Adipose tissue (tissue), 3 donors: ENCODE results near the gene CTNND2. TPM values are rescaled to one million over a fixed set of nuclear protein-coding genes. Genes with fewer than 3 reads are reported as not detected.

Experiments used
- H3K27ac ChIP-seq: one replicate; pipeline ENCODE4 v1.5.1; 2013; ENCODE audit warnings: low read depth, low read length
- WGBS, 3 donors: extraction: QIAGEN DNeasy Blood & Tissue Kit; methylation state at CpG; one replicate each; pipeline ENCODE4 v1.1.7; 2013; 5-methylcytosine and 5-hydroxymethylcytosine counted together
- polyA plus RNA-seq, 3 donors: library from polyadenylated mRNA; stranded (reverse); fragments of 200-250 nt; gene quantifications; one replicate each; pipeline ENCODE4 v1.2.3, GENCODE V29; 2013
- donor health status: healthy with polysubstance abuse.
- donor health status: Bipolar disorder and iron deficiency.
- donor health status: healthy.

The CTNND2 gene
- polyA plus RNA-seq, 3 donors: 0.11 to 14.2 (median 0.18) TPM

DNA sequence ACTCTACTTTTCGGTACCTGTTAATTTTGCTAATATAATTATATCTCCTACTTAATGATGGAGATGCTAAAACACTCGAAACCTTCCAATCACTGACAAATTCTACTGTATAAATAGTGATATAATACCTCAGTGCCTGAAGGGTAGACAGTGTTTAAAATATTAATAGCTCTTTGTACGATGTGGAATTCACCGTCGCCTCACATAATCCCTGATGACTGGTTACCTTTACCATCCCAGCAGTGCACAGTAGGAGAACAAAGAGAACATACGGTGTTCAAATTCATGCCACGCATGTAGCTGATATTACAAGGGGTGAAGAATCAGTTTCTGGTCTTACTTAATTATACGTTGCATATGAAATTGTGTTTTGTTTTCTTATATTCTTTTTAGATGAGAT lies 506.7 kb downstream of the CTNND2 start:
- 88 to 94% (median 90%) methylated on average over 8 of the region's 8 CpGs for whole genome bisulfite sequencing, 3 donors
- no peak overlapping the region for H3K27ac ChIP-seq

DNA sequence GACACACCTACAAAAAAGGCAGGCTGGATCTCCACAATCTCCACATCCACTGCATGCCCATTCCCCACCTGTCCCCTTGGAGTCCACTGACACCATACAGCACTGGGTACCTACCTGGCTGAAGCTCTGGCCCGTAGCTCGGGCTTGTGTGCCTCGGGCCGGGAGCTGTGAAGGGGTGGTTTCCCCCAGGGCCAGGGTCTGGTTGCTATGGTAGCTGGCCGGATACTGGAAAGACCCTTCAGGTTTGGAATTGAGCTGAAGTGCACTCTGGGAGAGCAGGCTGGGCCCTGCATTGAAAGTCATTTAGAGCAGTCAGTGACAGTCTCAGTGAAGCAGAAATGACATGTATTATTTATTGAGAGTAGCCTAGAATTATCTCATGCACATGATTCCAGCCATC lies 507.3 kb downstream of the CTNND2 start:
- H3K27ac ChIP-seq: no peak overlapping the region
- WGBS, 3 donors: 72 to 93% (median 83%) methylated on average over 5 of the region's 5 CpGs

DNA sequence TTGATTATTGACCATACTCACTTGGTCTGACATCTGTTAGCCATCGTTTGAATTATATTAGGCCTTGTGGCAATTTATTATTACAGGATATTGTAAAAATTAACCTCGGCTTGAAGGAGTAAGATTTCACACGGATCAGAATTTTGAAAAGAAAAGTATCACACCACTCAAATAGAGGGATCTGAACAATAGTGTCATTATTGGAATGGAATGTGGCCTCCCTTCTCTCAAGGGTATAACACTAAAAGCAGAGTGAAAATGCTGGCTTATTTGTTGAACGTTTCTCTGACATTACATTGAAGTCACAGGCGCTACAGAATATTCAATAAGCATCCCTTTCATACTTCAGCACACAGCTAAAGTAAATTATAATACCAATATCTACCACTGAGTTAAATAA lies 509.3 kb downstream of the CTNND2 start:
- no peak overlapping the region for H3K27ac ChIP-seq
- 68 to 82% (median 76%) methylated on average over 5 of the region's 5 CpGs for WGBS, 3 donors

DNA sequence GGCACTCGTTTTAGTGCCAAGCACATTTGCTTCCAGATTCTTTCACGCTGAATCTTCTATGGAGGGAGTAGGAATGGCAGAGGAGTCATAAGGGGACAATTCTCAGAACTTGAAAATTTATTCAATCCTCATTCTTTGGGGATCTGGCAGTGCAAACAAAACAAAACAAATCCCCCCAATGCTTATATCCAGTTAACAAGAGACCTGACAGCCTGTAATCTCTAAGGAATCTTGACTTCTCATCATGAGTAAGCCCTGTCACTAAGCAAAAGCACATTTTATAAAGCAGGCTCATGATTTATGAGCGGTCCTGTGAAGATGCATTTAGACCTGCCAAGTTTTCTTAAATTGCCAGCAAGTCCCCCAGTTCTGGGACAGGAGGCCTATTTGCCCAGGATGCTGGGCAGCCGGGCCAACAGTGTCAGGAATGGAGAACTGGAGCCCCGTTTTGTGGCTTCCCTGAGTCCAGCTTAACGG lies 513.9 kb downstream of the CTNND2 start:
- H3K27ac ChIP-seq: no peak overlapping the region
- WGBS, 3 donors: 85 to 94% (median 88%) methylated on average over 6 of the region's 6 CpGs

DNA sequence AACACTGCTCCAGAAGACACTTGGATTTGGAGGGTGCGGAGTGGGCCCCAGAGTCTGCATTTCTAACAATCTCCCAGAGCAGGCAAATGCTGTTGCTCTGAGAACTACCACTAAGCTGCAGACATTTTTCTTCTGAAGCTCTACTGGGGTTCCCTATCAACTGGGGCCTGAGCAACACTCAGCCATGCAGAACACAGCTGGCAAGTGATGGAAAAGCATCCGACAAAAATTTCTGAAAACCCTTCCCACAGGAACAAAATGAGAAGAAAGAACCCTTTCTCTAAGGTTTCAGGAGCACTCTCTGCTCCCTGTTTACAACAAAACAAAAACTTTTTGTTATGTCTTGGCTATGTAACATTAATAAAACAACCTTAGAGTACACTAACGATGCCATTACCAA lies 516.9 kb downstream of the CTNND2 start:
- no peak overlapping the region for H3K27ac ChIP-seq
- WGBS, 3 donors: 89 to 94% (median 90%) methylated on average over 3 of the region's 3 CpGs

DNA sequence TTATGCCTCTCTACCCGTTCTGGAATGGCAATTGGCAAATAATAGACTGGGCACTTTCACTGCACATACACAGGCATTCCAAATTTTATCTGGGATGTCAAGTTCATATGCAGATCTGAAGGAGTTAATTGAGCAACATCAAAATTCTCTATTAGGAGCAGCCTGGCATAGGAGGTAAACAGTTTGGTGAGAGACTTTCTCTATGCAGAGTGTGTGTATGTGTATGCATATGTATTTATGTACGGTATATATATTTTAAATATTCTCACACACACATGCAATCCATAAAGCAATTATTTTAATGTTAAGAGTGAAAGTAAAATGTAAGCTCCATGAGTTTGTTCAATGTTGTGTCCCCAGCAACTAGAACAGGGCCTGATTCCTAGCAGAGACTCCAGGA lies 517.8 kb downstream of the CTNND2 start:
- H3K27ac ChIP-seq: no peak overlapping the region
- WGBS, 3 donors: 50 to 67% (median 54%) methylated on average over 2 of the region's 2 CpGs

DNA sequence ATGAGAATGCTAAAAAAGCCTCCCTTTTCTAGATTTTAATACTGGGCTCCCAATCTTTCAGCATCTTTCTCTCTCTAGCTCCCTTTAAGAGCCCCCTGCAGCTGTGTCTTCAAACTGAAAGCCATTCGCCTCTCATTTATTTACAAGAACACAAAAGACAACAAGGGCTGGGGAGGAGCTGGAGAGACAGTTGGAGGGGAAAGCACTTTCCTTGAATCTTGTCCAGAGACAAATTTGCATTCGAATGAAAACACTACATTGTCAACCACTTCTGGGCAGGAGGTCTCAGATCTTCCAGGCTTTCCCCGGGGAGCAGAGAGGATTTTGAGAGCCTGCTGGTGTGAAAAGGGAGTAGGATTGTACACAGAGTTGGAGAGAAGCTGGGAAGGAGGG lies 518.3 kb downstream of the CTNND2 start:
- WGBS, 3 donors: 13 to 60% (median 16%) methylated on average over 3 of the region's 3 CpGs
- no peak overlapping the region for H3K27ac ChIP-seq

DNA sequence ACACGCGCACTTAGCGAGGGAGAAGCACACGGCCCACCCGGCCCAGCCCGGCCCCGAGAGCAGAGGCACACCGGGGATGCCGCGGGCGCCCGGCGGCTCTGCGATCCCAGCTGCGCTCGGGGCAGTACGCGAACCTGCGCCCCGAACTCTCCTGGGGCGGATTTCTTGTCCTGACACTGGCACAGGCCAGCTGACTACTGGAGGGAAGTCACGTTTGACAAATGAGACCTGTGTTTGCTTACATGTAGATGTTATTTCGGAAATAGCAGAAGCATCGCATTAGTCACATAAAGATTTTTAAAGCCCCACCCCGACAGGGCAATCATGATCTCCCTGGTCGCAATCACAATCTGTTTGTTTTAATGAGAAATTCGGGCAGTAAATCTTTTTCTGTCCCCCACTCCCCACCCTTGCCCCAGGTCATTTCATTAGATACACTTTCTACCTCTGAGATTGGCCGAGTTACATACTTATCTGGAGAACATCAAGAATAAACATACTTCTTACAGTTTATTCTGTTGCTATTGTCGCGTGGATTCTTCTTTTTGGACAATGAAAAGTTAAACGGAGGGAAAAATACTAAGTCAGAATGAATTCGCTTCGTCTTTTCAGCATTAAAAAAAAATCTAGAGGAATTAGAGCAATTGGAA lies 518.9 kb downstream of the CTNND2 start:
- H3K27ac ChIP-seq: no peak overlapping the region
- 2 to 40% (median 5%) methylated on average over 33 of the region's 33 CpGs for WGBS, 3 donors

DNA sequence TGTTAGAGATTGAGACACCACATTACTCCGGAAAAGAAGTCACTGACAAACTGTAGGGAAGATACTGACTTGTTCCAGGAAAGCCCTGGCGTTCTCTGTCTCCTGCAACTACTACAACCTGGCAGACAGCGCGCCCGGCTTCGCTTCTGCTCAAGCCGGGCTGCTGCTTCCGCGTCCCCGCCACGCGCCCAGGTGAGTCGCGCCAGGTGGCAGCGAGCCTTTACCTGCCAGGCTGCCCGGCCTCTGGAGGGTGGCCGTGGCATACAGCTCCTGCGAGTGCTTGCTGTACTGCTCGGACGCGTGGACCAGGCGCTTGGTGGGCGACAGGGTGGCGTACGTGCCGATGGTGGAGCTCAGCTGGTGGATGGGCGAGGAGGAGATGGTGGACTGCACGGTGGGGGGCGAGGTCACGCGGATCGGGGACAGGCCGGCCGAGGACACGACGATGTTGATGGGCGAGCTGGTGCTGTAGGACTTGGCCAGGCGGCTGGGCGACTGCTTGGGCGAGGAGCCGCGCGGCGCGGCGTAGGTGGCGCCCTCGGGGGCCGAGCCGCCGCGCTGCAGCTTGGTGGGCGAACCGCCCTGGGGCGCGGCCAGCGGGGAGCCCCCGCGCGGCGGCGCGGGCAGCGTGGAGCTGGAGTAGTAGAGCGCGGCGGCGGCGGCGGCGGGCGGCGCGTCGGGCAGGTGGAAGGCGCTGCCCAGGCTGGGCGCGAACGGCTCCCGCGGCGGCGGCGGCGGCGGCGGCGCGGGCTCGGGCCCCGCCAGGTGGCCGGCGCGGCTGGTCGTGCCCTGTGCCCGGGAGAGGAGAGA lies 519.6 kb downstream of the CTNND2 start:
- H3K27ac ChIP-seq: no peak overlapping the region
- 5 to 37% (median 8%) methylated on average over 55 to 96 of the region's 96 CpGs for WGBS, 3 donors

DNA sequence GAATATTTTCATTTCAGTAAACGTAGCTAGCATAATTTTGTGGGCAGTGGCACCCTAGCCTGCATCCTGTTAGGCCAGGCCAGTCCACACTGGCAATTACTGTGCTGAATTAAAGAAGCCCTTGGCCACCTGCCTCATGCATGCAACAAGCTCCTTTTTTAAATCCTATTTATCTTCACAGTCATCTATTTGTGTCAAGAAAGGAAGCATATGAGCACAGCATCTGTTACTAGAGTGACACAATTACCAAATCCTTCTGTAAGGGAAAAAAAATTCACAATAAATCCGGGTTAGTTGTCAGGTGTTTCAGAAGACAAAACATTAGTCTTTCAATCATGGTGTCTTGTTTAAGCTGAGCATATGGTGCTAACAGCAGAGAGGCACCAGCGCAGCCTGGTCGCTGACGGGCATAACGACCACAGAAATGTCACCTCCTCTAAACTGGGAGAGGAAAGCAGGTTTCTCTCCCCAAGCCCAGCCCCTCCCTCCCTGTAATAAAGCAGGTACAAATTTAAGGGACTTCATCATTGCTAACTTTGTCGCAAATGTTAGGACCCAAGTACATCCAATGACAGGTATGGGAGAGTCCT lies 520.6 kb downstream of the CTNND2 start:
- 80 to 87% (median 83%) methylated on average over 7 of the region's 7 CpGs for WGBS, 3 donors
- H3K27ac ChIP-seq: no peak overlapping the region

DNA sequence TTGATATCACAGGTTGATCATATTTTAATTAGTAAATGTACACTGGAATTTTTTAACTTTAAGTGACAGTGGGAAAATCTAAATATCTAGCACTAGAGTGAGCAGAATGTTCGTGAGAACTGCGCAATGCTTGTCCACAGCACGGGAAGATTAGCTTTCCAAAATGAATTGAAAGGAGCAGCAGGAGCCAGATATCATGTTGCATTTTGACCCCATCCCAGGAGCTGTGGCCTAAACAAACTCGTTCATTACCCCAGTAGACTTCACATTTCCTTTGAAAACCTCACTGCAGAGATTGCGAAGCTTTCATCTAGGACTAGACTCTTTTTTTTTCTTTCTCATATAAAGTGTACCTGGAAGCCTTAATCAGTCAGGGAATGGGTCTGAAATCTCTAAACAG lies 525.8 kb downstream of the CTNND2 start:
- H3K27ac ChIP-seq: no peak overlapping the region
- 83 to 95% (median 90%) methylated on average over 5 of the region's 5 CpGs for WGBS, 3 donors

DNA sequence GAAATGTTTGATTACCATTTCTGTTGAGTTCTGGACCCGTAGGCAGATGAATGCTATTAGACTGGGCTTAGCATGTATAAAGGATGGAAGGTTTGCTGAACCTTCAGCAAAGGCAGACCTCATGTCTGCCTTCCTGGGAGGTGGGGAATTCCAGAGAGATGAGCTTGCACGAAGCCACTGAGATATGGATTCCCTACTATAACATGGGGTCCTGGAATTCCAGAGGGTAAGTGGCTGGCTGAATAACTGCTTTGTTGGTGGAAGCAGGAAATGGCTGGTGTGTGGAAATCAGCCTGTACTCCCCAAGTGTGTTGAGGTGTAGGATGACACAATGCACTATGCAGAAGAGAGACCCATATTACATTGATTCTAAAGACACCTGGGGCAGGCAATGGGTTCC lies 526.4 kb downstream of the CTNND2 start:
- WGBS, 3 donors: 75 to 84% (median 80%) methylated on average over 2 of the region's 2 CpGs
- no peak overlapping the region for H3K27ac ChIP-seq

DNA sequence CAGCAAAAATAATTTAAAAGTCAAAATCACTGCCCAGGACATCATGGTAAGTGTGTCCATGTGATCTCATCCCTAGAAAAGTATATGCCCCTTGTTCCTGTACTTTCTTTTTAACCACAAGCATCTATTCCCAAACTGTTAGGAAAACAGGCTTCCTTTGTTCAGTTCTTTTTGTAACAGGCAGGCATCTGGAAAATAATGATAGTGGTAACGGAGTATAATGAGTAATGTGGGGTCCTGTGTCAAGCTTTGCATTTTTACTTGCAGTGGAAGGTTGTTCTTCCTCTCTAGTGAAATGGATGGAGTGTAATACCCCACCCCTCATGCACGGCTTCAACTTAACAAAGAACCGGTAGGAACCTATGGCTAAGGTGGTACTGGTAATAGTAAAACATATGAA lies 532.1 kb downstream of the CTNND2 start:
- H3K27ac ChIP-seq: no peak overlapping the region
- 74 to 93% (median 83%) methylated on average over 3 of the region's 3 CpGs for WGBS, 3 donors

DNA sequence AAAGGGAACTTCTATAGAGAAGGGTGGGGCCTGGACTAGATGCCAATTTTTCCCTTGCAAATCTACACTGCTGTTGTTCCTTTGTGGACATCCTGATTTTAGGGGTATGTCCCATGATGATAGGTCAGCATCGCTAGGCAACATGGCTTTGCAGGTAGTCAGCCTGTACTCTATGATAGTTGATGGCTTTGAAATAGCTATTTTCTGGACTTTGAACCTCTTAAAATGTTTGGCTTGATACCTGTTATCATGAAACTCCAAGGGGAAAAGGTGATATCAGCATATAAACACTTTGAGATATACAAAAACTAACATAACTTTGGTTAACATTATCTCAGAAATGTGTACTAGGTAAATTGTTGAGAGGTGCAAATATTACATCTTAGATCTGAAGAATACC lies 533.2 kb downstream of the CTNND2 start:
- WGBS, 3 donors: 17 to 94% (median 88%) methylated on average over 1 of the region's 1 CpG
- H3K27ac ChIP-seq: no peak overlapping the region

DNA sequence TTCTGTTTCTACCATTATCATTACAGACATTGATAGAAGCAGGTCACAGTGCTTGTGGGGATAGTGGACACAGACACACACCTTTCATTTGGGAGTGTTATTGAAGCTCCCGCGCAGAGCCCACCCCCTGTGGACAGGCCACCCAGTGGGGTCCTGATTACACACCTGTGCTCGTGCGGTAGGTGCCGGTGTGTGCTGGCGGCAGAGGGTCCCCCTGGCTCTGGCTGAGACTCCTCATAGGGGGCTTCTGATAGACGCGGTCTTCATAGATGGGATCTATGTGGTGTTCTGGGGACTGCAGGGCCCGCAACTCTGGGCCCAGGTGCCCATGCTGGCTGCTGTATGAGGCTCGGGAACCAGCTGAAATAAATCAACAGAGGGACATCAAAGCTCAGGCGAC lies 539.7 kb downstream of the CTNND2 start:
- no peak overlapping the region for H3K27ac ChIP-seq
- WGBS, 3 donors: 91 to 94% (median 93%) methylated on average over 11 of the region's 11 CpGs

DNA sequence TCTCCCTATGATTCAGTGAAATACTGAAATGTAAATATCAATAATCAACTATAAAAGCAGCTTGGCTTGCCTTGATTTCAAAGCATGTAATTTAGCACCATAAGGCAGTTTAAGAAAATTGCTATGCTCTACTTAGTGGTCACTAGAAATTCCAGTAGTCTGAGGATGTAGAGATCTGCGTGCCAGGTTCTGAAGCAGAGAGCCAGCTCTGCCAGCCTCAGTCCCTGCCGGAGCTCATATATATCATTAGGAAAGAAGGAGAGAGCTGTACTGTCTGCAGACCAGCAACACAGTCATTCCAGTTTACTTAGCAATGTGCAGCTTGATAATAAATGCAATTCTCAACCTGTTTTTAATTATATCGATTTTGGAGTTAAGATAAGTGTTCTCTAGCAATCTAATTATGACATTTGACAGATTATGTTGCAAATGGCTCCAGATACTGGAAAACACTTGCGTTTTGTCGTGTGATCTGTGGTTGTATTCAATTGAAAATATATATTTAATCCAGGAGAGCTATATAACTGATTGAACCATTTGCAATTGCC lies 540.5 kb downstream of the CTNND2 start:
- no peak overlapping the region for H3K27ac ChIP-seq
- 47 to 86% (median 86%) methylated on average over 5 of the region's 5 CpGs for WGBS, 3 donors

DNA sequence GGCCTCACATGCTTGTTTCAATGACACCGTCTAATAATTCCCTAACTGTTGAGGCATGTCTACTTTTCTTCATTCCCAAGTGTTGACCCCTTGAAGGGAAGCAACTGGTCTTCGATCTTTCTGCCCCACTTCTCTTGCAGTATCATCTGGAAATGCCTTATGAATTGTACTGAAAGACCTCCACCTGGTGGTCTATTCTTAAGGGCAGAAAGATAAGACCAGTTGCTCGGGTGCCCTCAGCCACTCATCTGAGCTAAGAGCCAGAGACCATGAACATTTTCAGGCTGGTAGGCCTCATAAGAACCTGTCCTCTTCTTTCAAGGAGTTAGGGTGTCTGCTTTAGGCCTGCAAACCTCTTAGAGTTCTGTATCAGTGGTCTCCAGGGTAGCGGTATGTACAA lies 542.5 kb downstream of the CTNND2 start:
- no peak overlapping the region for H3K27ac ChIP-seq
- WGBS, 3 donors: 73 to 90% (median 79%) methylated on average over 4 of the region's 4 CpGs

DNA sequence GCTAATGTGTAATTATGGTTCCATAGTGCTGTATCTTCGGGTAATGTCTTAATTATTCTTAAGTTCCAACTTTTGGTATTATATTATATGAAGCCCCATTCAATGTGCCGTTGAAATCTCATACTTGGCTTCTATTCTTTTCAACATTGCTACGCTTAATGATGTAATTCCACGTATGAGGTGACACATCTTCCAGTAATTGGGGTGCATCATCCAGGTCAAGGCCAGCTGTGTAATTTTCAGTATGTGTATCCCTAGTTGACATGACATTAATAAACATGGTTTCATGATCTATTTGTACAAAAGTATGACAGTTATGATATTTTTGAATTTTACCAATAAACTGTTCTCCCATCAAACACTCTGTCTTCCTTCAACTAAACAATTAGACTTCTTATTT lies 546.3 kb downstream of the CTNND2 start:
- WGBS, 3 donors: 63 to 85% (median 74%) methylated on average over 4 of the region's 4 CpGs
- no peak overlapping the region for H3K27ac ChIP-seq

DNA sequence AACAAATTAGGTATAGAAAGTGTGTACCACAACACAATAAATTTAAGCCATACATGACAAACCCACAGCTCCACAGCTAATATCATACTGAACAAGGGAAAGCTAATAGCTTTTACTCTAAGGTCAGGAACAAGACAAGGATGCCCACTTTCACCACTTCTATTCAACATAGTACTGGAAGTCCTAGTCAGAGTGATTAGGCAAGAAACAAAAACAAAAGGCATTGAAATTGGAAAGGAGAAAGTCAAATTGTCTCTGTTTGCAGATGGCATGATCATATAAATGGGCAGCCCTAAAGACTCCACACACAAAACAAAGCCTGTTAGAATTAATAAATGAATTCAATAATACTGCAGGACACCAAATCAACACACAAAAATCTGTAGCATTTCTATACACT lies 548.8 kb downstream of the CTNND2 start:
- no peak overlapping the region for H3K27ac ChIP-seq
